Transverse colon (tissue), 4 donors: Measurements from ENCODE around the gene PRKCI.

ENCODE experiments used
- EP300 ChIP-seq: sonication (generic); formaldehyde crosslinking; IDR thresholded peaks from one replicate; pipeline ENCODE4 v1.6.1; 2017; ENCODE audit warnings: antibody characterized with exemption, low read depth
- POLR2A ChIP-seq: fragments of 450-650 bp; IDR thresholded peaks from one replicate; pipeline ENCODE4 v1.6.1; 2016; ENCODE audit warnings: antibody characterized with exemption, mild to moderate bottlenecking, moderate library complexity
- POLR2AphosphoS5 ChIP-seq, 3 donors: sonication (generic); formaldehyde crosslinking; IDR thresholded peaks; one replicate each; pipeline ENCODE4 v1.6.1; 2016; ENCODE audit warnings: antibody characterized with exemption in 3 of 3
- TF ChIP-seq, protein P1 (sequence below), 5 experiments: fragments of 200-600 bp in 3 of 5; fragments of 450-650 bp in 2 of 5; sonication (generic) in 3 of 5; IDR thresholded peaks; 1 replicate in 2 of 5; 2 replicates in 3 of 5; pipeline ENCODE4 v1.5.1; 2016 to 2017; ENCODE audit warnings: antibody characterized with exemption in 5 of 5, inconsistent platforms in 3 of 5, mild to moderate bottlenecking in 2 of 5, moderate library complexity in 1 of 5

DNA sequence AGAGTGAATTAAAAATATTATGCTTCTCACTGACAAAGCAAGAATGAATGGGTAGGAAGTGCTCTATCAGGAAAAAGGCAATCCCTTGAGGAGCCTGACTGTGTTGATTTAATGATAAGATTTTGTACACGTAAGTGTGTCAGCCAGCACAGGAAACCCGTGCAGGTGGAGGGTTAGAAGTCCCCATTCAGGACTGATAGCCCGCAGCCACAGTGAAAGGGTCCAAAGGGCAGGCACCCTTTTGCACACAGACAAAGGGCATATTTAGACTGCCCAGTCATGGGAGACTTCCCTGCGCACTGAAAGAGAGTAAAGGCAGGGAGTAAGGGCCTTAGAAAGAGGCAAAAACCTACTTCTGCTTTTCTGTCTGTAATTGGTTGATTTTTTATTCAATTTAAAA is 108.9 kb downstream of the PRKCI start:
- TF ChIP-seq, protein P1, sequence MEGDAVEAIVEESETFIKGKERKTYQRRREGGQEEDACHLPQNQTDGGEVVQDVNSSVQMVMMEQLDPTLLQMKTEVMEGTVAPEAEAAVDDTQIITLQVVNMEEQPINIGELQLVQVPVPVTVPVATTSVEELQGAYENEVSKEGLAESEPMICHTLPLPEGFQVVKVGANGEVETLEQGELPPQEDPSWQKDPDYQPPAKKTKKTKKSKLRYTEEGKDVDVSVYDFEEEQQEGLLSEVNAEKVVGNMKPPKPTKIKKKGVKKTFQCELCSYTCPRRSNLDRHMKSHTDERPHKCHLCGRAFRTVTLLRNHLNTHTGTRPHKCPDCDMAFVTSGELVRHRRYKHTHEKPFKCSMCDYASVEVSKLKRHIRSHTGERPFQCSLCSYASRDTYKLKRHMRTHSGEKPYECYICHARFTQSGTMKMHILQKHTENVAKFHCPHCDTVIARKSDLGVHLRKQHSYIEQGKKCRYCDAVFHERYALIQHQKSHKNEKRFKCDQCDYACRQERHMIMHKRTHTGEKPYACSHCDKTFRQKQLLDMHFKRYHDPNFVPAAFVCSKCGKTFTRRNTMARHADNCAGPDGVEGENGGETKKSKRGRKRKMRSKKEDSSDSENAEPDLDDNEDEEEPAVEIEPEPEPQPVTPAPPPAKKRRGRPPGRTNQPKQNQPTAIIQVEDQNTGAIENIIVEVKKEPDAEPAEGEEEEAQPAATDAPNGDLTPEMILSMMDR (IDR thresholded peaks at IDR 0.05): no peak
- no peak for TF ChIP-seq EP300
- no peak for TF ChIP-seq POLR2A
- TF ChIP-seq POLR2AphosphoS5 (IDR thresholded peaks at IDR 0.05): peak; percentile 12 to 58 (median 51)
